HG03175 (cell line): ENCODE data around the gene PPP1R14C.
"Not testable (repeated sequence)": the region's sequence is repeated elsewhere in the genome, so short reads cannot be mapped to it uniquely, and the experiment has no call there.

Source experiments
- ATAC-seq: cut with Tn5 transposase; IDR thresholded peaks from one replicate; pipeline ENCODE4 v1.9.1; 2021; ENCODE audit warnings: mild to moderate bottlenecking, moderate library complexity; ENCODE audit not compliant: unreplicated experiment

Gene PPP1R14C

GRCh38 chr6:150212778-150213177 is 69.9 kb downstream of the PPP1R14C start:
- no peak for ATAC-seq

GRCh38 chr6:150213301-150213700 is 70.5 kb downstream of the PPP1R14C start:
- no peak for ATAC-seq

- no peak for ATAC-seq
Measured at GRCh38 chr6:150214310-150214709, 71.5 kb downstream of the PPP1R14C start.

GRCh38 chr6:150220634-150221551 is 78.0 kb downstream of the PPP1R14C start:
- ATAC-seq = no peak

GRCh38 chr6:150224820-150225219 is 82.0 kb downstream of the PPP1R14C start:
- ATAC-seq = no peak

- ATAC-seq = no peak
Measured at GRCh38 chr6:150227281-150227680, 84.4 kb downstream of the PPP1R14C start.

GRCh38 chr6:150228072-150228733 is 85.4 kb downstream of the PPP1R14C start:
- no peak for ATAC-seq

- no peak for ATAC-seq
Measured at GRCh38 chr6:150229436-150230163, 86.8 kb downstream of the PPP1R14C start.

GRCh38 chr6:150230164-150230561 is 87.3 kb downstream of the PPP1R14C start:
- ATAC-seq = no peak

- ATAC-seq = no peak
Measured at GRCh38 chr6:150230832-150231524, 88.1 kb downstream of the PPP1R14C start.

GRCh38 chr6:150231525-150231850 is 88.6 kb downstream of the PPP1R14C start:
- no peak for ATAC-seq

GRCh38 chr6:150233843-150234269 is 91.0 kb downstream of the PPP1R14C start:
- no peak for ATAC-seq

- ATAC-seq = no peak
Measured at GRCh38 chr6:150235218-150235617, 92.4 kb downstream of the PPP1R14C start.

- ATAC-seq = no peak
Measured at GRCh38 chr6:150236114-150236513, 93.3 kb downstream of the PPP1R14C start.

- ATAC-seq = no peak
Measured at GRCh38 chr6:150236544-150236943, 93.7 kb downstream of the PPP1R14C start.

GRCh38 chr6:150237626-150238025 is 94.8 kb downstream of the PPP1R14C start:
- no peak for ATAC-seq

GRCh38 chr6:150238336-150238741 is 95.5 kb downstream of the PPP1R14C start:
- ATAC-seq = no peak

GRCh38 chr6:150238846-150239407 is 96.1 kb downstream of the PPP1R14C start:
- no peak for ATAC-seq

- not testable (repeated sequence) for ATAC-seq
Measured at GRCh38 chr6:150241756-150242155, 98.9 kb downstream of the PPP1R14C start.

GRCh38 chr6:150243620-150244314 is 100.9 kb downstream of the PPP1R14C start:
- ATAC-seq = no peak
